GM18909 (cell line): ENCODE results near the gene CACNA2D1.

ENCODE experiments used
- ATAC-seq: cut with Tn5 transposase; IDR thresholded peaks from one replicate; pipeline ENCODE4 v1.9.1; 2021; ENCODE audit warnings: mild to moderate bottlenecking; ENCODE audit not compliant: unreplicated experiment, poor library complexity

CACNA2D1 gene

DNA sequence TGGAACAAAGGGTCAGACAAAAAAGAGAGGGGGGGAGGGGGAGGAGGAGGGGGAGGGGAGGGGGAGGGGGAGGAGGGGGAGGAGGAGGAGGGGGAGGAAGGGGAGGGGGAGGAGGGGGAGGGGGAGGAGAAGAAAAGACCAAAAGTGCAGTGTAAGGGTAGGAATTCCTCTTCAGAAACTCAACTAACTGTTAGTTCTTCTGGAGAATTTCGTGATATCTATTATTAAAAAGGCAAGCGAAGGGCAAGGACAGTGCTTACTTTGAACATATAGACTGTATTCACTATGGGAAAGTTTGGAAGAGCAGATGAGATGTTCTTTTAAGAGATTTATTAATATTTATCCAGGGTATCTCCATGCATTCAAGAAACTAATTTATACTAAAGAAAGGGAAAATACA lies 258.1 kb downstream of the CACNA2D1 start:
- ATAC-seq = no peak

DNA sequence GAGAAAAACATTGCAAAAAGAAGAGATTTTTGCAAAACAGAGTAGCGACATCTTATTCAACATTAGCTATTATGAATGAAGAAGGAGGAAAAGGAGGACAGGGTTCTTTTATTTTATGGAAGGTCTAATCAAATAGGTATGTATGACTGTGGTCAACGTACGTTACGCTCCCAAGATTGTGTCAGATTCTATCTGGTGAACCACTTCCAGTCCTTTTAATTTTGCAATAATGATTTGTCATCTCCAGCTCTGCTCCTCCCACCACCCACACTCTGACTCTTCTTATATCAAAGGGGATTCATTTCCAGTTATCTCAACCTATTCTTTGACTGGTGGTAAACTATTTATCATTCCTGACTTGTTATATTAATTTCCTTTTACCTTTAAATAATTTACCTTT lies 259.9 kb downstream of the CACNA2D1 start:
- no peak for ATAC-seq

DNA sequence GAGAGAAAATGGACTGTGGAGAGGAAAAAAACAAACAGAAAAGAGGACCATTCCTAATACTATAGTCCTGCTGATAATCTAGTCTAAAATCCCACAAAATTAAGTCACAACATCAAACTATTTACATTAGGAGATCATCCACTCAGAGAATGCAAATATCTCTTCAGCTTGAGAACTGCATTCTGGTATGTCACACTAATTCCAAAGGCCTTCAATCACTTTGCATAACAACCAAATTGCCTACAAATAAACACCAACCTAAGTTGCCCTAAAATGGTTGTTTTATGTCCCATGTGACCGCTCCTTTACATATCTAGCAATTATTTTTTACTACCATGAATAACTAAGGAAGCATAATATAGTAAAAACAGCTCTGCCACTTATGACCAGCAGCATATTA lies 264.3 kb downstream of the CACNA2D1 start:
- ATAC-seq = no peak

DNA sequence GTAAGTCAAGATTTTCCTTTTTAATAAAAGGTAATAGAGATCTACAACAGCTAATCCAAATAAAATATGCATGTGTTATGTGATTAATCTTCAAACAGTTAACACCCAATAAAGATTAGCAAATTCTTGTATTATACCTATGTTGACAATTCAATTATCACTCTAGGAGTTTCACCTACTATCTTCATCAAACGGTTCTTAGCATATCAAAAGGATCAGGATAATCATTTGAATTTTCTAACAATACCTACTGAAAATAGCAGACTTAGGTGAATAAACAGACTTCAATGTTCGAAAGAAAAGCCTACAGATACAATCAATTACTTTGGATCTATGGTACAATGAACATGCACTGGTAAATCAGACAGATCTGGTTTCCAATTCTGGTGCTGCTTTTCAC lies 268.3 kb downstream of the CACNA2D1 start:
- no peak for ATAC-seq

DNA sequence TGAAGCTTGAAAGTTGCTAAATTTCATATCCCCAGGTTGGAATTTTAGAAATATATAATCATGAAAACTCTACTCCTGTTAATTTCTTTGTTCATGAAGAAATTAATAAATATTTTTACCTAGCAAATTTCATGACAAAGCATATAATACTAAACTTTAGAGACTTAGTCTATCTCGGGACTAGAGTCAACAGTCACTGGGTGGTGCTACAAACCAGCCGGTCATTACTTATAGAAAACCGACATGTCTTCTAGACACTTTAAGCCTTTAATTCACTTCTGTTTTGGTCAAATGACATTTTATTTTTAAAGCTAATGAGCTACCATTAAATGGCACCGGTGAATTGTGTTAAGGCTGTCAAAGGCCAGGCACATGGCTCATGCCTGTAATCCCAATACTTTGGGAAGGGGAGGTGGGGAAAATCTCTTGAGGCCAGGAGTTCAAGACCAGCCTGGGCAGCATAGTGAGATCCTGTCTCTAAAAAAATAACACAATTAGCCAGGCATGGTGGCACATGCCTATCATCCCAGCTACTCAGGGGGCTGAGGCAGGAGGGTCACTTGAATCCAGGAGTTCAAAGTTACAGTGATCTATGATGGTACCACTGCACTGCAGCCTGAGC lies 270.1 kb downstream of the CACNA2D1 start:
- no peak for ATAC-seq

DNA sequence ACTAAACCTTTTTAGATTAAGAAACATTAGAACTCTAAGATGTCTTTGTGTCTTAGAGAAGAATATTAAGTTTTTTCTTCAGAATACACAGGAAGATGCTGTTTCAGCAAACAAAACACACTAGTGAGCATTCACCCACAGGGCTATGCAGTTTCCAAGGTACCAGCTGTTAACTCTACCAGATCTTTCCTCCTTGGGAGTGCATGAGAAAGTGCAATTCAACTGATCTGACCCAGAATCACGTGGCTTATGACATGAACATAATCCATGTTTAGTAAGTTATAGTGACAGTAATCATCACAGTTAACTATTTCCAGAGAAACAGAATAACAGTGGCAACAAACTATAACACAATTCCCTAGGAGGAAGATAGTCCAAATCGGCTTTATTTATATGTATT lies 270.7 kb downstream of the CACNA2D1 start:
- ATAC-seq = no peak

DNA sequence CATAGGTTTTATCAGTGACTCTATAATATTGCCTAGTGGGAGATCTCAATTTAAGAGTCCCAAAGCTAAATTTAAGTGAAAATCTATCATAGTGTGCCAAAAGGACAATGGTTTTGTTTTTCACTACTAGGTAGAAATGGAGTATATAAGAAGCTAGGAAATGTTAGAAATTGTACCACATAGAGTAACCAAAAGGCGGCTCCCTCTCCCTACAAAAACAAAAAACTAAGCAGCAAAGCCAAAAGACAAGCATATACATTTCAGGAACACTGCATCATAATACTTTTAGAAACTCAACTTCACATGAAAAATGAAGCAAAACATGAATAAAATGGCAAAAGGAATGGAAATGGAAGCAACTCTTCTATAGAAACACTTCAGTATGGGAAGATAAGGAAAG lies 271.6 kb downstream of the CACNA2D1 start:
- ATAC-seq = no peak

DNA sequence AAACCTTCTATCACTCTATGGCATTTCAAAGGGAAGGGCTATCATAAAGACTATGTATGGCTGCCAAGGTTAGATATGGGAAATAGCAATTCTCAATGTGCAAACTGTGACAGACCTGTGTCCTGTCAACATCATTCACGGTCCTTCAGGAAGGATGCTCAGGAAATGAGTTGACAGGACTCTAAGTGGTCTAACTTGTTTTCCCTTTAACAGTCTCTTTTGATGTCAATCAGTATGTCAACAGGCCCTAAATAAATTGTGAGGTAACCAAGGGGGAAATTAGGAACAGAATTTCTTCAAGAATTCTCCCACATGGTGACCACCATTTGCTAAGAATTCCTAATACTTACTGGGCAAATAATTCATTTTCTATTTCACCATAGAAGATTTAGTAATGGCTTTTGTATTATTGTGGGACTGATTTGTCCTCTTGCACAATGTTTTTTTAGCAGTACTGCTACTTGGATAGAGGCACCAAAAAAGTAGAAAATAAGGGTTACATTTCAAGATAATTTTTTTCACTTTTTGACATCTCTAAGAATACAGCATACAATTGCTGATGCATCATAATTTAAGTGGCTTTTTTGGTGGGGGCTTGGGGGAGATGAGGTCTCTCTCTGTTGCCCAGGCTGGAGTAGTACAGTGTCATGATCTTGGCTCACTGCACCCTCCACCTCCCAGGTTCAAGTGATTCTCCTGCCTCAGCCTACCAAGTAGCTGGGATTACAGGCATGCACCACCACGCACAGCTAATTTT lies 275.8 kb downstream of the CACNA2D1 start:
- no peak for ATAC-seq

DNA sequence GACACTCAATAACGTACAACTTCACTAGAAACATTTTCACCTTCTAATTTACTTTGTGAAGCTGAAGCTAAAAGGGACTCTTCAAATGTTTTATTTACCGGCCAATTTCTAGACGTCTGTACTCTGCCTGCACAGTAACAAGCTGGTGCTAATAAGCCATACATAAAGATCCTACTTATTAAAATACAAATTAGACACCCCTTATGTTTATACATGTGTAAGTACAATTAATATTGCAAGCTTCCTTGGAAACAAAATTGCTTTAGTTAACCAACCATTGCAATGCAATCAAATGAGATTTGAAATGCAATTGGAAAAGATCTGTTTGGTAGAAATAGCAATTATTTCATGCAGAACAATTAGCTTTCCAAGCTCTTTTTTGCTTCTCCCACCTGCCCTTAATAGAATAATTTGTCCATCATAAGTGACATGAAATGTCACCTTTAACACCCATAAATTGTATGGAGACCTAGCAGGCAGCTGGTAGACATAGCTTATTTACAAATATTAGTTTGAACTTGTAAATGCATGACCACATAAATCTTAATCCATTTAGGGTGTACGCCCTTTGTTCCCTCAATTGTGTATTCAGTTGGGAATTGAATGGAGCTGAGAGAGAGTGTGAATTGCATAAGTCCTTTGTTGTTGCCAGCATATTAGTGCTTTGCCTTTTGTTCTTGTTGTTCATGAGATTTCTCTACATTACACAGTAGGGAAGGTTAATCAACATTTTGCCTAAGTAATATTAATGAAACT lies 277.1 kb downstream of the CACNA2D1 start:
- ATAC-seq = no peak

DNA sequence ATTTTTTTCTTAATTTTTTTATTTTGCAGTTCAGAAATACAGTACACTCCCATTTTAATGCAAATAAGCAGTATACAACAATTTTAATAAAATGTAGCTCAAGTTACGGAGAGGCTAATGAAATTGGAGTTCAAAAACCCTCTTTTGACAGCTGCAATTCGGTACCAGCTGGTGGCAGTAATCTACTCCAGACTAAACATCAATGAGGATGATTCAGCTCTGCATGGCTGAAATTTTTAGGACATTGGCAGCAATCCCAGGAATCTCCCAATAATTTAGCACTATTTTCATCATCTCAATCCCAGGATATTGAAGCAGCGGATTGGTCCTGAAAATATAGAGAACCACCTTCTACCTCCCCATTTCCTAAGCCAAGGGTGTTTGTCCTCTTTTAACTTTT lies 278.8 kb downstream of the CACNA2D1 start:
- ATAC-seq = no peak

DNA sequence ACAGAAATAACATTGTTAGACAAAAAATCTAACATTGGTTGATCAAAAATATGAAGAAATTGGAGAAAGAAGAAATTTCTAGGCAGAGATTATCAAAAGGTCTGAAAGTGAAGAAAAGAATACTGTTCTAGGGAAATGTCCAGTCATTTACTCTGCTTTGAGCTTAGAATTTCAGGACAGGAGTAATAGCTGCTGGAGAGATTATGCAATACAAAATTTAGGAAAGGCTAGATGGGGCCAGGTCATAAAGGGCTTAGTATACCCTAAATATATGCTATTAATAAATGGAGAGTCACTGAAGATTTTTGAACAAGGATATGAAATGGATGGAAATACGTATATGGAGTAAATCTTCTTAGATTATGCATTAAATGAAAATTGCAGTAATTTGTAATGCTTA lies 279.2 kb downstream of the CACNA2D1 start:
- no peak for ATAC-seq

DNA sequence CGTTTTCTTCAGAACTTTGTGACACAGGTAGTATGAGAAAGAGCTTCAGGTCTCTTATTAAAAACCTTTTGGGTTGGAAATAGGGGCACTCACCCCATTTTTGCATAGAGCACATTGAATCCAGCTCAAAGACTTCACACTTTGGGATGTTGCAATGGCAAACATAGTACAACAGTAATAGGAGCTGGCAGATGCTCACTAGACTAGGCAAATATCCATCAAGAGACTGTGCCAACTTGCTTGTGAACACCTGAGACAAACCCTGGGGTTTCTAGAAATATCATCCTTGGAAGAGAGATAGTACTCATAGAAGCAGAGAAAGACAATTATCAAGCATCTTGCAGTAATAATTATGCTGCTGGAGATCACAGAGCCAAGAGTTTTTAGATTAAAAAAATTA lies 280.0 kb downstream of the CACNA2D1 start:
- no peak for ATAC-seq

DNA sequence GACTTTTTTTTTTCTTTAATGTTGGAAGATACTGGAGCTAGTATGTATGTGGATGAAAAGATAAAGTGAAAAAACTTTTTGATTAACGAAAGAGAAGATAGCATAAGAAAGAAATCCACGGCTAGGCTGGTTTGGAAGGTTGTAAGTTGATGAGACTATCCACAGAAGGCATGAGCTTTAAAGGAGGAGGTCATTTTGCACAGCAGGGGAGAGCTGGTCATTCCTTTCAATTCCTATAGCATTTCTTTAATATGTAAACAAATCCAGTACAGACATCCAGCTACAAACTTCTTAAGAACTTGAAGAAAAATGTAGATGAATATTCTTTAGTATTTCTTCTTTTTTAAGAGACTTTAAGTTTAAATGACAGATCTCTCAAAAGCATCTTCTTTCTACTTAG lies 281.3 kb downstream of the CACNA2D1 start:
- ATAC-seq = no peak

DNA sequence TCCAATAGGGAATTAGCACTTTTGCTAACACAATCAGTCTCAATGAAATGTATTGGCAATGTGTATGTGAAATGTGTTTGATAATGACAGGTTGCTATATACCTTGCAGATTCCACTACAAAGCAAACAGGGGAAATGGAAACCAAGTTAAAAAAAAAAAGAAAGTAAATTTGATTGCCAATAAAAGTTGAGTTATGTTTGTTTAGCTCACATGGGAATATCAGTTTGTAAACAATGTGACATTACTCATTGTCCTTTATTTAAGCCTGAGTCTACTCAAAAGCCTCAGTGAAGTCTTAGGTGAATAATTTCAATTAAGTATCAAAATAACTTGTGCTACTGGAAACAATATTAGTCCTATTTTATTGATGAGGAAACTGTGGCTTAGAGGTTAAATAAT lies 285.2 kb downstream of the CACNA2D1 start:
- ATAC-seq = no peak

DNA sequence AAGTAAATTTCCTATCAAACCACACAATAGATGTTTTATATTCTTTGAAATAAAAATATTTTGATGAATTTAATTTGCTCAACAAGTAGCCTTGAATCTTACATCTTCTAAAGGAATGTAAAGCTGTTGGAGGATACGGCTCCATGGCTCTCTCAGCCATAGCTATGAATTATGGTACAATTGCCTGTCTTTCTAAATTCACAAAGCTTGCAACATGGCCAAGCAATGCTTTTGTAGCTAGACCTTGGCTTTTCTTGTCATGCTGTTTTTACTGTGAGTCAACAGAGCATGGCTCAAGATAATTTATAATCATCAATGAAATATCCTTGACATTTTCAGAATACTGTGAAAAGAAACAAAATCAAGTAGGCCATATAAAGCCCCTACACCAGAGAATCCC lies 286.7 kb downstream of the CACNA2D1 start:
- ATAC-seq = no peak

DNA sequence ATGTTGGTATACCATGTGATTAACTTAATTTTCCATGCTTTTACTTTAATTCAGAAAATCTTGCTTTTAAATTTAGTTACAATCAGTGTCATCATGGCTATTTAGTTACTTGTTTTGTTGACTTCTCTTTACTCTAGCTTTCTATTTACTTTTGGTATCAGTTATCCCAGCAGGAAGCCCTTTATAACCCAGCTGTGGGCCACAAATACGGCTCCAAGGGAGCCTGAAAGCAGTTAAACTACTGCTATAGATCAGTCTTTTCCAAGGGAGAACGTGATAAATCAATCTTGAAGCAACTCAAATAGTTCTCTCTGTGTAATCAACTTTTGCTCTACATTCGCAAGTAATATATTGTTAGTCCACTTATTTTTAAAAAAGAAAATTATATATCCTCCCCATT lies 287.4 kb downstream of the CACNA2D1 start:
- ATAC-seq = no peak

DNA sequence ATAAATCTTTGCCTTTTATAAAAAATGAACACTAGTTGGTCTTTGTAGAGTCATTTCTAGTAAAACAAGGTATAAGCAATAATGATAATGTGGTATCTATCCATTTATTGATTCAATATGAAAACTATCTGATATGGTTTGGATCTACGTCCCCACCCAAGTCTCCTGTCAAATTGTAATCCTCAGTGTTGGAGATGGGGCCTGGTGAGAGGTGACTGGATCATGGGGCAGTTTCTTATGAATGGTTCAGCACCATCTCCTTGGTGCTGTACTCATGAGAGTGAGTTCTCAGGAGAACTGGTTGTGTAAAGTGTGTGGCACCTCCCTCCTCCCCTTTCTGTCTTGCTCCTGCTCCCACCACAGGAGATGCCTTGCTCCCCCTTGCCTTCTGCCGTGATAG lies 288.8 kb downstream of the CACNA2D1 start:
- ATAC-seq = no peak

DNA sequence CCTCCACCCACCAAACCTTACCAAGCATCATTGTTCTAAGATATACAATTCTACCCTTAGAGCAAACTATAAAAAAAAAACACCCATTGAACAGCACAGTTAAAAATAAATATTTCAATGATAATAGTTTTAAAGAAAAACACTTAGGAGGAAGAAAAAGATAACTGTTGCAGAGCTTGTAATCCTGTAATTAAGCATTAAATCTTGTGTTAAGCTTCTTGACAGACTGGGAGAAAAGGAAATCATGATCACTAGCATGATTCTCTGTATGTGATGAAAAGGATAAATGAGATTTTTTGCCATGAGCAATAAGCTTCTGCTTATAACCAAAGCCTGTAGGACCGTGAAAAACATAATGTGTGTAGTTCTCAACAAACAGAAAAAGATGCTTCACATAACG lies 289.8 kb downstream of the CACNA2D1 start:
- no peak for ATAC-seq

DNA sequence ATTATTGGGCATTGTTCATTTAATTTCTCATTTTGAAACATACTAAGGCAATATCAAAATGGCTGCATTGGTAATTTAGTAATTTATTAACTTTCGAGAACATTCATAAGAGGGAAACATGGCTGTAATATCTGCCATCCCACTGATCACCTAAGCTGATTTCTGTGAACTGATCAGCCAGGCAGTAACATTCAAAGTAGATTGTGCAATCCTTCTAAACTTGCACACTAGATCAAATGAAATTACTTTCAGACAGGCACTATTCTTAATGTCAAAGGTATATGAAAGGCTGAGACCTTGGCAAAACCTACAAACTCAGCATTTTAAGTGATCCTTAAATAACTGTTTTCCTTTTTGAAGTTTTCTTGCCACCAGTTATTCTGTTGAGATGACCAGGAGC lies 290.7 kb downstream of the CACNA2D1 start:
- ATAC-seq = no peak

DNA sequence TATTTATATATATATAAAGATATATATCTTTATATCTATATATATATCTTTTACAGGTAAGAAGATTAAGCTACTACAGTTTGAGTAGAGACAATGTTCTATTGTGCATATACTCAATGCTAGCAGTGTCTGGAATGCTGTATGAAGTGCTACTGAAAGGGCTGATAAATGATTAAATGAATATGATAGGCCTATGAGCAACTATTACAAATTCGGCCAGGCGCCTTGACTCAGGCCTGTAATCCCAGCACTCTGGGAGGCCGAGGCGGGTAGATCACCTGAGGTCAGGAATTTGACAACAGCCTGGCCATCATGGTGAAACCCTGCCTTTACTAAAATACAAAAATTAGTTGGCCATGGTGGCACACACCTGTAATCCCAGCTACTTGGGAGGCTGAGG lies 297.1 kb downstream of the CACNA2D1 start:
- no peak for ATAC-seq

DNA sequence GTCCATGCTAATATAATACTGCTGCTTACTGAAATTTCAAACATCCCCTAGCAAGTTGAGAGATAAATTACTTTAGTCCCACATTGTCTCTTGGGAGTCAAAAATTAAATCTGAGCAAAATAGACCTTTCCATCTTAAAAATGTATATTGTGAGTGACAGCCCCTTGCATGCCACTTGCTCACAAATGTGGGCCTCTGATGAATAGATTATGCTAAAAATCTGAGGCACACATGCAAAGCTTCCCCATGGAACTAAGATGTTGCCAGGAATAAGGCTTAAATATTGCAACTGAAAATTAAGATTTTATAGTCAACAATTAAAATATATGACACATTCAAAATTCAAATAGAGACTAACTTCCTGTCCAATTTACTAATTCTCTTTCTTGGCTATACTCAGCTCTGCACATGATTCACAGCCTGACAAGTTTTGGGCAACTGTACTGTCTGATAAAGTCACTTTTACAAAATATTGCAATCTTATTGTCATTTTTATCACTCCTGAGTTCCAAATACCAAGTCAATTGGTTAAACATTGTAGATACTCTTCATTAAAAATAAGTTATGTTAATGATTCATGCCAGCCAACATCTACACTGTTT lies 301.2 kb downstream of the CACNA2D1 start:
- no peak for ATAC-seq
